ENCODE data around the gene NKX6-2.

DNA sequence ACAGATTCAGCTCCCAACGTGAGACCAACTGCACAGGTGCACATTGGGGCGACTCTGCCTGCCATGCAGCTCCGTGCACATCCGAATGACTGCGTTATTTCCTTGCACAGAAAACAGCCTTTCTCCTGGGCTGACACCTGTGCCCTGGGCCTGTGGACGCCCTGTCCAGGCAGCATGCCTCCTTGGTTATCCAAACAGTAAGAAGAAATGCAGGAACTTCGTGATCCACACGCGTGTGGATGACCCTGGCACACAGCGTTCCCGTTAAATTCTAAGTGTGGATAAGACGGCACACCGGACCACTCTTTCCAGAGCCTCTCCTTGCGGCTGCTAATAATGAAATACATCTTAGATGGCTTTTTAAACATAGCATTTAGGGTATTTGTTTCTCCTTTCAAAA lies 39.6 kb downstream of the NKX6-2 start:
- TF ChIP-seq EZH2 (IDR thresholded peaks at IDR 0.05; ENCODE audit: insufficient read depth, low read length) = no peak
- TF ChIP-seq, protein P1, sequence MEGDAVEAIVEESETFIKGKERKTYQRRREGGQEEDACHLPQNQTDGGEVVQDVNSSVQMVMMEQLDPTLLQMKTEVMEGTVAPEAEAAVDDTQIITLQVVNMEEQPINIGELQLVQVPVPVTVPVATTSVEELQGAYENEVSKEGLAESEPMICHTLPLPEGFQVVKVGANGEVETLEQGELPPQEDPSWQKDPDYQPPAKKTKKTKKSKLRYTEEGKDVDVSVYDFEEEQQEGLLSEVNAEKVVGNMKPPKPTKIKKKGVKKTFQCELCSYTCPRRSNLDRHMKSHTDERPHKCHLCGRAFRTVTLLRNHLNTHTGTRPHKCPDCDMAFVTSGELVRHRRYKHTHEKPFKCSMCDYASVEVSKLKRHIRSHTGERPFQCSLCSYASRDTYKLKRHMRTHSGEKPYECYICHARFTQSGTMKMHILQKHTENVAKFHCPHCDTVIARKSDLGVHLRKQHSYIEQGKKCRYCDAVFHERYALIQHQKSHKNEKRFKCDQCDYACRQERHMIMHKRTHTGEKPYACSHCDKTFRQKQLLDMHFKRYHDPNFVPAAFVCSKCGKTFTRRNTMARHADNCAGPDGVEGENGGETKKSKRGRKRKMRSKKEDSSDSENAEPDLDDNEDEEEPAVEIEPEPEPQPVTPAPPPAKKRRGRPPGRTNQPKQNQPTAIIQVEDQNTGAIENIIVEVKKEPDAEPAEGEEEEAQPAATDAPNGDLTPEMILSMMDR (IDR thresholded peaks at IDR 0.05; ENCODE audit: insufficient read depth, low read depth, low read length) = no peak
